ENCODE measurements around the gene GPC3.

Gene GPC3

DNA sequence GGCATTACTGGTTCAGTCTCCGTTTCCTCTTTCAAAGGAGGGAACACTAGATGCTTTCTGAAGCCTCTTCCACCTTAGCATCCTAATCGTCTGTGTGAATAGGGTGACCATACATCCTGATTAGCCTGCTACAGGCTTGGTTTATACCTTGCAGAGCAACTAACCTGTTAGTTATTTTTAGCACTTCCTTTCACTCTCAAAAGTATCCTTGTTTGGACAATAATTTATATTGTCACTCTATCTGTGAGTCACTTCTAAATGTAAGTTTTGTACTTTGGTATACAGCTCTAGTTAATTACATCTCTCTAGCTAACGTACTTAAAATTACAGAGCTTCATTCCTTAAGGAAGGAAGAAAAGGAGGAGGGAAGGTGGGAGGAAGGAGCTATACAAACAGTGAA is 174.5 kb downstream of the GPC3 start:
- H3K9me3 ChIP-seq (ENCODE audit: control insufficient read depth, low read length), result no peaks in the 10 kb centered on the region
- no peaks in the 10 kb centered on the region for H3K27me3 ChIP-seq (replicated peaks; ENCODE audit: control insufficient read depth, insufficient read depth, low read length, poor library complexity, severe bottlenecking)
- no peak for DNase-seq
- H3K36me3 ChIP-seq (ENCODE audit: control insufficient read depth, insufficient read depth, low read length), result no peaks in the 10 kb centered on the region
- H3K4me1 ChIP-seq (ENCODE audit: control insufficient read depth, insufficient read depth, low read length, poor library complexity, severe bottlenecking), result no peaks in the 10 kb centered on the region
- no peak overlapping the region for H3K4me3 ChIP-seq (ENCODE audit: insufficient read depth, low read depth, low read length, poor library complexity, severe bottlenecking)
- H3K27ac ChIP-seq (ENCODE audit: insufficient read depth, low read length, poor library complexity, severe bottlenecking), result no peak overlapping the region

- DNase-seq, result no peak
- no peaks in the 10 kb centered on the region for H3K9me3 ChIP-seq (ENCODE audit: control insufficient read depth, low read length)
- no peaks in the 10 kb centered on the region for H3K36me3 ChIP-seq (ENCODE audit: control insufficient read depth, insufficient read depth, low read length)
Observed at GRCh38 chrX:133804072-133804471, 181.3 kb downstream of the GPC3 start.

DNA sequence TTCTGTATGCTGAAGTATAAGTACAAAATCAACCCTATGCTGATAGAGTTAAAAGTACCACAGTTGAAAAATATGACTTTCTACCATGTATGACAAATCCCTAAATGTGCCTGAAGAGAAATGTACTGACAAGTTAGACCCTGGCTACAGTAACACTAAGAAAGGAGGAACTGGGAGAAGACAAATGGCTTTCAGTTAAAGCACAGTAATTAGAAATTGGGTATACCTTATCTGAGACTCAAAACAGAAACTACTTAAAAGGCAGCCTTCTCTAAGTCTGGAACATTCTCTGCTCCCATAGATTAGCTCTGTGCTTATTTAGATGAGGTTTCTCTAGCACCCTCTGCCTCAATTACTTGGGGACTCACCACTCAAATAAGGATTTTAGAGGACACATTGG is 189.1 kb downstream of the GPC3 start:
- Histone ChIP-seq H3K27me3 (replicated peaks; ENCODE audit: control insufficient read depth, insufficient read depth, low read length, poor library complexity, severe bottlenecking) (no peaks in the 10 kb centered on the region), H3K4me1 (ENCODE audit: control insufficient read depth, insufficient read depth, low read length, poor library complexity, severe bottlenecking) (no peaks in the 10 kb centered on the region), H3K4me3 (ENCODE audit: insufficient read depth, low read depth, low read length, poor library complexity, severe bottlenecking) (no peak overlapping the region), H3K27ac (ENCODE audit: insufficient read depth, low read length, poor library complexity, severe bottlenecking) (no peak overlapping the region), H3K9me3 (ENCODE audit: control insufficient read depth, low read length) (no peaks in the 10 kb centered on the region), H3K36me3 (ENCODE audit: control insufficient read depth, insufficient read depth, low read length) (no peaks in the 10 kb centered on the region)
- no peak for DNase-seq

More at GRCh38 chrX:133804072-133804471, 181.3 kb downstream of the GPC3 start:
- H3K4me3 ChIP-seq (ENCODE audit: insufficient read depth, low read depth, low read length, poor library complexity, severe bottlenecking), result no peak overlapping the region
- H3K27ac ChIP-seq (ENCODE audit: insufficient read depth, low read length, poor library complexity, severe bottlenecking), result no peak overlapping the region
- no peaks in the 10 kb centered on the region for H3K27me3 ChIP-seq (replicated peaks; ENCODE audit: control insufficient read depth, insufficient read depth, low read length, poor library complexity, severe bottlenecking)
- no peaks in the 10 kb centered on the region for H3K4me1 ChIP-seq (ENCODE audit: control insufficient read depth, insufficient read depth, low read length, poor library complexity, severe bottlenecking)

GRCh38 chrX:133794126-133794525 is 191.3 kb downstream of the GPC3 start:
- Histone ChIP-seq H3K4me3 (ENCODE audit: insufficient read depth, low read depth, low read length, poor library complexity, severe bottlenecking) (no peak overlapping the region), H3K27ac (ENCODE audit: insufficient read depth, low read length, poor library complexity, severe bottlenecking) (no peak overlapping the region), H3K27me3 (replicated peaks; ENCODE audit: control insufficient read depth, insufficient read depth, low read length, poor library complexity, severe bottlenecking) (no peaks in the 10 kb centered on the region), H3K36me3 (ENCODE audit: control insufficient read depth, insufficient read depth, low read length) (no peaks in the 10 kb centered on the region), H3K9me3 (ENCODE audit: control insufficient read depth, low read length) (no peaks in the 10 kb centered on the region), H3K4me1 (ENCODE audit: control insufficient read depth, insufficient read depth, low read length, poor library complexity, severe bottlenecking) (no peaks in the 10 kb centered on the region)
- DNase-seq, result no peak

- Histone ChIP-seq H3K9me3 (ENCODE audit: control insufficient read depth, low read length) (no peaks in the 10 kb centered on the region), H3K4me1 (ENCODE audit: control insufficient read depth, insufficient read depth, low read length, poor library complexity, severe bottlenecking) (no peaks in the 10 kb centered on the region), H3K27me3 (replicated peaks; ENCODE audit: control insufficient read depth, insufficient read depth, low read length, poor library complexity, severe bottlenecking) (no peaks in the 10 kb centered on the region), H3K36me3 (ENCODE audit: control insufficient read depth, insufficient read depth, low read length) (no peaks in the 10 kb centered on the region), H3K27ac (ENCODE audit: insufficient read depth, low read length, poor library complexity, severe bottlenecking) (no peak overlapping the region), H3K4me3 (ENCODE audit: insufficient read depth, low read depth, low read length, poor library complexity, severe bottlenecking) (no peak overlapping the region)
- no peak for DNase-seq
Observed at GRCh38 chrX:133793626-133794025, 191.8 kb downstream of the GPC3 start.

DNA sequence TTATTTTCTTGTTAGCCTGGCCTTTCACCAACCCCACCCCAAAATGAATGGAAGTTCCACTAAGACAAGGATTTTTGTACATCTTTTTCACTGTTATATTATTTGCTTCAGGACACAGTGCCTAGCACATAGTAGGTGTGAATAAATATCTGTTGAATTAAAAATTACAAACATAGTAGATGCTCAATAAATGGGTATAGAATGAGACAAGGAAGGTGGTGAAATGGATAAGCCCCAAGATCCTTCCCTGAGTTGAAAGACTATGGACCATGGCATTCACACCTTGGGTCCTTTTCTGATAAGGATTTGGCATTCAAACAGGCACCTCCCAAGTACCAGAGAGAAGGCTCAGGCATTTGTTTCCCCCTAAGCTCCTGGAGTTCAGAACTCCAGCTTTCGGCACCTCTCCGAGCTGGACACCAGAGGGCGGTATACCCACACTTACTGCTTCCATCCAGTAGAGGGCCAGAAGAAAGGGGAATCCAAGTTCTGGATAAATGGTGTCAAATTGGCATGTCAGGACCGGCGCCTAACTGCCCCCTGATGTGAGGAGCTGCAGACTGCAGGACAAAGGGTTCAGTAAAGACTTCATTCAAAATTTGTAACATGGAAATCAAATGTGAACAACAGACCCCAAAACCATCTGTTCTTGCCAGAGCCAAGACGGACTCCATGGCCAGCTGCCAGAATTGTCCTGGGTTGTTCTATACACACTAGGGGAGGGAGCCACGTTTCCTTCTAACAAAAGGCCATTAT is 193.0 kb downstream of the GPC3 start:
- H3K27me3 ChIP-seq (replicated peaks; ENCODE audit: control insufficient read depth, insufficient read depth, low read length, poor library complexity, severe bottlenecking), result no peaks in the 10 kb centered on the region
- no peaks in the 10 kb centered on the region for H3K4me1 ChIP-seq (ENCODE audit: control insufficient read depth, insufficient read depth, low read length, poor library complexity, severe bottlenecking)
- H3K9me3 ChIP-seq (ENCODE audit: control insufficient read depth, low read length), result no peaks in the 10 kb centered on the region
- no peaks in the 10 kb centered on the region for H3K36me3 ChIP-seq (ENCODE audit: control insufficient read depth, insufficient read depth, low read length)
- DNase-seq, result peak; percentile 2 to 24 (median 22)
- no peak overlapping the region for H3K27ac ChIP-seq (ENCODE audit: insufficient read depth, low read length, poor library complexity, severe bottlenecking)
- H3K4me3 ChIP-seq (ENCODE audit: insufficient read depth, low read depth, low read length, poor library complexity, severe bottlenecking), result no peak overlapping the region

DNA sequence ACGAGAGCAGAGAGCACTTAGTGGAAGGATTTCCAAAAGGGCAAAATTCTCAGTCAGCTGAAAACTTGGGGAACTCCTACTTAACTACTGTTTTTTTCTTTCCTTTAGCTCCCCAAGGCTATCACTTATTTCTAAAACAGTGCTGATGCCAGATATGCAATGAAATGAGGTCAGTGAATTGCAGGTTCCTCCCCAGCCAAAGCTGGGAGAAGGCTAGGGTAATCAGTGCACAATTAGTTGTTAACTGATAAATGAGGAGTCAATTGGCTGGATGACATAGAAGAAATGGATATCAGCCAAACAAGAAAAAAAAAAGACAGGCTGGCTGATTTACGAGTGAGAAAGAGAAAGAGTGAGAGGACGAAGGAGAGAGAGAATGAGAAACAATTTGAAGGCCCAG is 195.6 kb downstream of the GPC3 start:
- Histone ChIP-seq H3K36me3 (ENCODE audit: control insufficient read depth, insufficient read depth, low read length) (no peaks in the 10 kb centered on the region), H3K27ac (ENCODE audit: insufficient read depth, low read length, poor library complexity, severe bottlenecking) (no peak overlapping the region), H3K9me3 (ENCODE audit: control insufficient read depth, low read length) (no peaks in the 10 kb centered on the region), H3K27me3 (replicated peaks; ENCODE audit: control insufficient read depth, insufficient read depth, low read length, poor library complexity, severe bottlenecking) (no peaks in the 10 kb centered on the region), H3K4me1 (ENCODE audit: control insufficient read depth, insufficient read depth, low read length, poor library complexity, severe bottlenecking) (no peaks in the 10 kb centered on the region), H3K4me3 (ENCODE audit: insufficient read depth, low read depth, low read length, poor library complexity, severe bottlenecking) (no peak overlapping the region)
- DNase-seq, result no peak

DNA sequence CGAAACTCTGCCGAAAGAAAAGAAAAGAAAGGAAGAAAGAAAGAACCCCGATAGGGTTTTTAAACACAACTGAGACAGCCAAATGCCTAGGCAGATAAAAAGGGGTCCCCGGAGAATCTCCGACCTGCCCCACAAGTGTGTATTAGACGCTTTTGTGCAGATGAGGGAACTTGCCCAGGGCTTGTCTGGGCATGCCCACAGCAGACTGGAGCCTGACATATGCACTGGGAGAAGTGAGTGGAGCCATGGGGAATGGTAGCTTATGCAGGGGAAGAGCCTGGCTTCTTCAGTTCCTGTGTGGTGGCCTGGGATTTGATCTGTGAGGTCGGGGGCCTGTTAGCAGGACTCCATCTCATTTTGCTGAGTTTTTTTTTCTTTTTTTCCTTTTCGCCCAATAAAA is 199.0 kb downstream of the GPC3 start:
- no peaks in the 10 kb centered on the region for H3K4me1 ChIP-seq (ENCODE audit: control insufficient read depth, insufficient read depth, low read length, poor library complexity, severe bottlenecking)
- H3K27ac ChIP-seq (ENCODE audit: insufficient read depth, low read length, poor library complexity, severe bottlenecking), result no peak overlapping the region
- H3K27me3 ChIP-seq (replicated peaks; ENCODE audit: control insufficient read depth, insufficient read depth, low read length, poor library complexity, severe bottlenecking), result no peaks in the 10 kb centered on the region
- no peak overlapping the region for H3K4me3 ChIP-seq (ENCODE audit: insufficient read depth, low read depth, low read length, poor library complexity, severe bottlenecking)
- no peaks in the 10 kb centered on the region for H3K9me3 ChIP-seq (ENCODE audit: control insufficient read depth, low read length)
- no peaks in the 10 kb centered on the region for H3K36me3 ChIP-seq (ENCODE audit: control insufficient read depth, insufficient read depth, low read length)
- no peak for DNase-seq

DNA sequence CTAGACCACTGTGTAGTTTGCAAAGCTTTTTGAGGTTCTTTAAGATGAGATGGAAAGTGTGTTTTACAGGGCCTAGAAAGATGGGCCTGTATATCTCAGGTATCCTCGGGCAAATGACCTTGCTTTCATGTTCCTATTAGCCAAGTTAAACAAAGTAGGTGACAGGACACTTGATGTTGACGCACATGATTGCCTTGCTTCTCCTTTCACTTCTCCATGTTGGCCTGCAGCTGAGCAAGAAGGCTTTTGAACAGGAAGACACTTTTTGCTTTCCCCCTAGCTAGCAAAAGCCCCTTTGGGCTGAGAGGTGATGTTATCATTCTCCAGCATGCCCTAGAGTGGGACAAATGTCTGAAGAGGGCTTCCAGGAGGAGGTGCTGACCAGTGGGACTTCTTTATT is 202.1 kb downstream of the GPC3 start:
- no peak overlapping the region for H3K27ac ChIP-seq (ENCODE audit: insufficient read depth, low read length, poor library complexity, severe bottlenecking)
- H3K36me3 ChIP-seq (ENCODE audit: control insufficient read depth, insufficient read depth, low read length), result no peaks in the 10 kb centered on the region
- H3K4me1 ChIP-seq (ENCODE audit: control insufficient read depth, insufficient read depth, low read length, poor library complexity, severe bottlenecking), result no peaks in the 10 kb centered on the region
- no peak overlapping the region for H3K4me3 ChIP-seq (ENCODE audit: insufficient read depth, low read depth, low read length, poor library complexity, severe bottlenecking)
- H3K9me3 ChIP-seq (ENCODE audit: control insufficient read depth, low read length), result no peaks in the 10 kb centered on the region
- DNase-seq, result no peak
- H3K27me3 ChIP-seq (replicated peaks; ENCODE audit: control insufficient read depth, insufficient read depth, low read length, poor library complexity, severe bottlenecking), result no peaks in the 10 kb centered on the region

GRCh38 chrX:133781174-133781573 is 204.2 kb downstream of the GPC3 start:
- DNase-seq, result no peak
- Histone ChIP-seq H3K4me1 (ENCODE audit: control insufficient read depth, insufficient read depth, low read length, poor library complexity, severe bottlenecking) (no peaks in the 10 kb centered on the region), H3K36me3 (ENCODE audit: control insufficient read depth, insufficient read depth, low read length) (no peaks in the 10 kb centered on the region), H3K4me3 (ENCODE audit: insufficient read depth, low read depth, low read length, poor library complexity, severe bottlenecking) (no peak overlapping the region), H3K27me3 (replicated peaks; ENCODE audit: control insufficient read depth, insufficient read depth, low read length, poor library complexity, severe bottlenecking) (no peaks in the 10 kb centered on the region), H3K9me3 (ENCODE audit: control insufficient read depth, low read length) (no peaks in the 10 kb centered on the region), H3K27ac (ENCODE audit: insufficient read depth, low read length, poor library complexity, severe bottlenecking) (no peak overlapping the region)

Measured in effector memory CD4-positive, alpha-beta T cell (primary cell).